HG02970 (cell line): ENCODE results near the gene TMIGD1.

Experiments
- ATAC-seq: cut with Tn5 transposase; IDR thresholded peaks from one replicate; pipeline ENCODE4 v1.9.1; 2021; ENCODE audit warnings: mild to moderate bottlenecking, moderate library complexity, moderate number of reproducible peaks; ENCODE audit not compliant: unreplicated experiment, low FRiP score

Gene TMIGD1

GRCh38 chr17:30333503-30334360, at the start of gene TMIGD1:
TSS of gene TMIGD1 (minus strand) at chr17:30334057. CDS start at chr17:30332133, 1,924 bp downstream.
- no peak for ATAC-seq

- no peak for ATAC-seq
Observed at GRCh38 chr17:30382345-30382744, 48.5 kb upstream of the TMIGD1 start.

- no peak for ATAC-seq
Observed at GRCh38 chr17:30381340-30381659, 47.4 kb upstream of the TMIGD1 start.

GRCh38 chr17:30380643-30381339, 46.9 kb upstream of the TMIGD1 start:
- ATAC-seq, result no peak

- peak; percentile 36 for ATAC-seq
Observed at GRCh38 chr17:30379903-30380381, 46.1 kb upstream of the TMIGD1 start.

- ATAC-seq, result peak; percentile 17
Observed at GRCh38 chr17:30379303-30379902, 45.5 kb upstream of the TMIGD1 start.

- ATAC-seq, result peak; percentile 83
Observed at GRCh38 chr17:30378825-30379302, 45.0 kb upstream of the TMIGD1 start, which contains the start of gene CPD. TSS of gene CPD (plus strand) at chr17:30378927. CDS start at chr17:30378981, 54 bp downstream.

- ATAC-seq, result no peak
Observed at GRCh38 chr17:30378241-30378824, 44.5 kb upstream of the TMIGD1 start.

GRCh38 chr17:30377574-30378240, 43.9 kb upstream of the TMIGD1 start:
- no peak for ATAC-seq

- no peak for ATAC-seq
Observed at GRCh38 chr17:30376621-30377452, 43.0 kb upstream of the TMIGD1 start.

- no peak for ATAC-seq
Observed at GRCh38 chr17:30375661-30376060, 41.8 kb upstream of the TMIGD1 start.

GRCh38 chr17:30372755-30373154, 38.9 kb upstream of the TMIGD1 start:
- ATAC-seq, result no peak

- no peak for ATAC-seq
Observed at GRCh38 chr17:30369995-30370394, 36.1 kb upstream of the TMIGD1 start.

- no peak for ATAC-seq
Observed at GRCh38 chr17:30368912-30369720, 35.3 kb upstream of the TMIGD1 start.

- ATAC-seq, result no peak
Observed at GRCh38 chr17:30366536-30366935, 32.7 kb upstream of the TMIGD1 start.

GRCh38 chr17:30363715-30364202, 29.9 kb upstream of the TMIGD1 start:
- peak; percentile 70 for ATAC-seq

GRCh38 chr17:30361766-30362279, 28.0 kb upstream of the TMIGD1 start:
- ATAC-seq, result no peak
